HL-60 (cell line): Measurements from ENCODE around the gene TRIO.

Experiments
- DNase-seq, 2 experiments: peaks; one replicate each; pipeline ENCODE4 v3.0.0-alpha.2; 2010 to 2020; ENCODE audit warnings: low read depth in 1 of 2, low spot score in 1 of 2
- H3K27ac ChIP-seq: fragments of 250-450 bp; sonication (Bioruptor Pico); replicated peaks from 2 replicates; pipeline ENCODE4 v1.5.1; 2020; ENCODE audit warnings: mild to moderate bottlenecking, moderate library complexity
- H3K27me3 ChIP-seq: fragments of 250-450 bp; sonication (Bioruptor Pico); 2 replicates; pipeline ENCODE4 v1.5.1; 2021; ENCODE audit warnings: mild to moderate bottlenecking, moderate library complexity; ENCODE audit not compliant: insufficient read depth, poor library complexity, severe bottlenecking
- H3K4me3 ChIP-seq: replicated peaks from 2 replicates; pipeline ENCODE4 v1.5.1; 2011; ENCODE audit warnings: mild to moderate bottlenecking, control low read depth, low read length; ENCODE audit not compliant: insufficient read depth
- GABPA ChIP-seq: IDR thresholded peaks from 2 replicates; pipeline ENCODE4 v1.6.1; 2012; ENCODE audit warnings: low read depth
- POLR2AphosphoS5 ChIP-seq: IDR thresholded peaks from 2 replicates; pipeline ENCODE4 v1.6.1; 2012; ENCODE audit warnings: low read depth
- REST ChIP-seq: IDR thresholded peaks from 2 replicates; pipeline ENCODE4 v1.6.1; 2012; ENCODE audit warnings: low read depth; ENCODE audit not compliant: insufficient replicate concordance
- SPI1 ChIP-seq: IDR thresholded peaks from 2 replicates; pipeline ENCODE4 v1.6.1; 2012; ENCODE audit warnings: low read depth, mild to moderate bottlenecking, borderline replicate concordance
- TF ChIP-seq, protein P1 (sequence below): IDR thresholded peaks from one replicate; pipeline ENCODE4 v1.5.1; 2011; ENCODE audit warnings: low read length, control low read depth, inconsistent platforms; ENCODE audit not compliant: insufficient read depth

Gene TRIO

GRCh38 chr5:14202462-14202861, 59.3 kb downstream of the TRIO start:
- TF ChIP-seq POLR2AphosphoS5 (no peak), REST (no peak), GABPA (no peak), SPI1 (no peak)
- TF ChIP-seq, protein P1, sequence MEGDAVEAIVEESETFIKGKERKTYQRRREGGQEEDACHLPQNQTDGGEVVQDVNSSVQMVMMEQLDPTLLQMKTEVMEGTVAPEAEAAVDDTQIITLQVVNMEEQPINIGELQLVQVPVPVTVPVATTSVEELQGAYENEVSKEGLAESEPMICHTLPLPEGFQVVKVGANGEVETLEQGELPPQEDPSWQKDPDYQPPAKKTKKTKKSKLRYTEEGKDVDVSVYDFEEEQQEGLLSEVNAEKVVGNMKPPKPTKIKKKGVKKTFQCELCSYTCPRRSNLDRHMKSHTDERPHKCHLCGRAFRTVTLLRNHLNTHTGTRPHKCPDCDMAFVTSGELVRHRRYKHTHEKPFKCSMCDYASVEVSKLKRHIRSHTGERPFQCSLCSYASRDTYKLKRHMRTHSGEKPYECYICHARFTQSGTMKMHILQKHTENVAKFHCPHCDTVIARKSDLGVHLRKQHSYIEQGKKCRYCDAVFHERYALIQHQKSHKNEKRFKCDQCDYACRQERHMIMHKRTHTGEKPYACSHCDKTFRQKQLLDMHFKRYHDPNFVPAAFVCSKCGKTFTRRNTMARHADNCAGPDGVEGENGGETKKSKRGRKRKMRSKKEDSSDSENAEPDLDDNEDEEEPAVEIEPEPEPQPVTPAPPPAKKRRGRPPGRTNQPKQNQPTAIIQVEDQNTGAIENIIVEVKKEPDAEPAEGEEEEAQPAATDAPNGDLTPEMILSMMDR = no peak
- Histone ChIP-seq H3K27ac (peak overlapping the region; percentile 30), H3K4me3 (no peak overlapping the region), H3K27me3 (no peaks in the 10 kb centered on the region)
- peak in 1 of 2 experiments; percentile 46 for DNase-seq

- TF ChIP-seq POLR2AphosphoS5 (no peak), REST (no peak), GABPA (no peak), SPI1 (no peak)
- TF ChIP-seq, protein P1 = no peak
- no peaks in the 10 kb centered on the region for H3K27me3 ChIP-seq
- H3K27ac ChIP-seq = peak overlapping the region; percentile 65
- no peak overlapping the region for H3K4me3 ChIP-seq
- DNase-seq = no peak
These were observed 61.0 kb downstream of the TRIO start for GRCh38 chr5:14204011-14204670.

GRCh38 chr5:14204785-14205321, 61.7 kb downstream of the TRIO start:
- Histone ChIP-seq H3K4me3 (no peak overlapping the region), H3K27me3 (no peaks in the 10 kb centered on the region), H3K27ac (peak overlapping the region; percentile 65)
- peak in 1 of 2 experiments; percentile 73 for DNase-seq
- TF ChIP-seq REST (no peak), GABPA (no peak), POLR2AphosphoS5 (peak; percentile 86), SPI1 (peak; percentile 57; the same call in 1 of the 2 replicates)
- TF ChIP-seq, protein P1 = no peak
